H9 (cell line): ENCODE results near the gene SLCO3A1. TPM values are rescaled to one million over a fixed set of nuclear protein-coding genes. Genes with fewer than 3 reads are reported as not detected.

Experiments used
- DNase-seq: peaks from one replicate; pipeline ENCODE4 v3.0.0-alpha.2; 2017
- H2AFZ ChIP-seq: one replicate; pipeline ENCODE4 v1.6.1; 2013; ENCODE audit warnings: mild to moderate bottlenecking, low read length, control low read depth, moderate library complexity
- H2AK5ac ChIP-seq: 2 replicates; pipeline ENCODE4 v1.6.1; 2013; ENCODE audit warnings: low read length, control low read depth, mixed read lengths; ENCODE audit not compliant: insufficient read length
- H2BK120ac ChIP-seq: one replicate; pipeline ENCODE4 v1.6.1; 2013; ENCODE audit warnings: low read depth, mild to moderate bottlenecking, low read length, control low read depth, inconsistent platforms; ENCODE audit not compliant: poor library complexity, severe bottlenecking
- H2BK12ac ChIP-seq: 2 replicates; pipeline ENCODE4 v1.6.1; 2013; ENCODE audit warnings: low read length, control low read depth, mixed read lengths, low read depth; ENCODE audit not compliant: insufficient read length
- H2BK15ac ChIP-seq: 2 replicates; pipeline ENCODE4 v1.6.1; 2013; ENCODE audit warnings: low read depth, low read length, control low read depth
- H2BK20ac ChIP-seq: one replicate; pipeline ENCODE4 v1.6.1; 2013; ENCODE audit warnings: low read depth, mild to moderate bottlenecking, low read length, control low read depth, inconsistent platforms; ENCODE audit not compliant: poor library complexity, severe bottlenecking
- H2BK5ac ChIP-seq: 2 replicates; pipeline ENCODE4 v1.6.1; 2013; ENCODE audit warnings: low read length, control low read depth, mixed read lengths; ENCODE audit not compliant: insufficient read length
- H3K14ac ChIP-seq: 2 replicates; pipeline ENCODE4 v1.6.1; 2013; ENCODE audit warnings: low read length, control low read depth; ENCODE audit not compliant: insufficient read depth
- H3K18ac ChIP-seq: 2 replicates; pipeline ENCODE4 v1.6.1; 2013; ENCODE audit warnings: low read depth, mild to moderate bottlenecking, mixed read lengths, low read length, control low read depth; ENCODE audit not compliant: insufficient read length
- H3K23ac ChIP-seq: 2 replicates; pipeline ENCODE4 v1.6.1; 2013; ENCODE audit warnings: low read length, control low read depth, mixed read lengths, low read depth; ENCODE audit not compliant: insufficient read length
- H3K23me2 ChIP-seq: 2 replicates; pipeline ENCODE4 v1.6.1; 2013; ENCODE audit warnings: low read depth, mild to moderate bottlenecking, mixed read lengths, low read length, control low read depth; ENCODE audit not compliant: insufficient read length, poor library complexity, severe bottlenecking
- H3K27ac ChIP-seq: 2 replicates; pipeline ENCODE4 v1.5.1; 2013; ENCODE audit warnings: low read length, control low read depth, mixed read lengths, low read depth; ENCODE audit not compliant: insufficient read length
- H3K27me3 ChIP-seq: 2 replicates; pipeline ENCODE4 v1.6.1; 2013; ENCODE audit warnings: low read length, control low read depth, inconsistent platforms; ENCODE audit not compliant: insufficient read depth
- H3K4ac ChIP-seq: 2 replicates; pipeline ENCODE4 v1.6.1; 2013; ENCODE audit warnings: low read depth, mild to moderate bottlenecking, control low read depth, inconsistent platforms, low read length, moderate library complexity
- H3K4me1 ChIP-seq: 2 replicates; pipeline ENCODE4 v1.6.1; 2013; ENCODE audit warnings: low read length, control low read depth, inconsistent platforms; ENCODE audit not compliant: insufficient read depth
- H3K4me2 ChIP-seq: 2 replicates; pipeline ENCODE4 v1.6.1; 2013; ENCODE audit warnings: low read length, control low read depth, mixed read lengths; ENCODE audit not compliant: insufficient read length, insufficient read depth
- H3K56ac ChIP-seq: 2 replicates; pipeline ENCODE4 v1.6.1; 2013; ENCODE audit warnings: low read depth, mild to moderate bottlenecking, mixed read lengths, low read length, control low read depth; ENCODE audit not compliant: insufficient read length
- H3K79me1 ChIP-seq: 2 replicates; pipeline ENCODE4 v1.6.1; 2013; ENCODE audit warnings: low read depth, mild to moderate bottlenecking, moderate library complexity, low read length, control low read depth, inconsistent platforms; ENCODE audit not compliant: insufficient read depth, poor library complexity, severe bottlenecking
- H3K79me2 ChIP-seq: 2 replicates; pipeline ENCODE4 v1.6.1; 2013; ENCODE audit warnings: low read length, control low read depth, inconsistent platforms; ENCODE audit not compliant: insufficient read depth
- H3K9ac ChIP-seq: 2 replicates; pipeline ENCODE4 v1.6.1; 2013; ENCODE audit warnings: low read length, control low read depth, mixed read lengths; ENCODE audit not compliant: insufficient read length; ENCODE audit errors: extremely low read depth
- H3K9me3 ChIP-seq: one replicate; pipeline ENCODE4 v1.6.1; 2013; ENCODE audit warnings: low read depth, low read length, inconsistent platforms; ENCODE audit not compliant: control insufficient read depth
- H3T11ph ChIP-seq: one replicate; pipeline ENCODE4 v1.6.1; 2013; ENCODE audit warnings: mild to moderate bottlenecking, low read length, control low read depth, inconsistent platforms
- H4K20me1 ChIP-seq: one replicate; pipeline ENCODE4 v1.6.1; 2013; ENCODE audit not compliant: control insufficient read depth, insufficient read length, insufficient read depth
- H4K5ac ChIP-seq: 2 replicates; pipeline ENCODE4 v1.6.1; 2013; ENCODE audit warnings: low read depth, mild to moderate bottlenecking, mixed read lengths, low read length, control low read depth; ENCODE audit not compliant: insufficient read length
- H4K8ac ChIP-seq: replicated peaks from 2 replicates; pipeline ENCODE4 v1.6.1; 2013; ENCODE audit warnings: low read length, control low read depth, mixed read lengths, low read depth; ENCODE audit not compliant: insufficient read length
- H4K91ac ChIP-seq: 2 replicates; pipeline ENCODE4 v1.6.1; 2013; ENCODE audit warnings: low read depth, mild to moderate bottlenecking, moderate library complexity, mixed read lengths, low read length, control low read depth; ENCODE audit not compliant: insufficient read length
- H3K27ac Mint-ChIP-seq, 3 experiments: 2 replicates in 2 of 3; 3 replicates in 1 of 3; pipeline ENCODE4 v1.8.0; 2020 to 2021; ENCODE audit warnings: mixed read lengths in 3 of 3, mild to moderate bottlenecking in 1 of 3, moderate library complexity in 1 of 3
- H3K27me3 Mint-ChIP-seq: 2 replicates; pipeline ENCODE4 v1.8.0; 2021; ENCODE audit warnings: low read depth, mild to moderate bottlenecking, moderate library complexity, mixed read lengths
- H3K36me3 Mint-ChIP-seq, 3 experiments: 2 replicates in 2 of 3; 3 replicates in 1 of 3; pipeline ENCODE4 v1.8.0; 2020 to 2021; ENCODE audit warnings: low read depth in 3 of 3, mixed read lengths in 3 of 3; ENCODE audit not compliant: insufficient read depth in 1 of 3
- H3K4me1 Mint-ChIP-seq, 2 experiments: 2 replicates each; pipeline ENCODE4 v1.8.0; 2020; ENCODE audit warnings: mixed read lengths in 2 of 2
- H3K4me3 Mint-ChIP-seq, 2 experiments: 2 replicates in 1 of 2; 3 replicates in 1 of 2; pipeline ENCODE4 v1.8.0; 2020 to 2021; ENCODE audit warnings: mild to moderate bottlenecking in 2 of 2, mixed read lengths in 2 of 2, moderate library complexity in 1 of 2
- H3K9me3 Mint-ChIP-seq, 2 experiments: 2 replicates in 1 of 2; 3 replicates in 1 of 2; pipeline ENCODE4 v1.8.0; 2020; ENCODE audit warnings: mild to moderate bottlenecking in 2 of 2, mixed read lengths in 2 of 2, moderate library complexity in 1 of 2
- WGBS: extraction: QIAGEN DNeasy Blood & Tissue Kit; methylation state at CpG from one replicate; pipeline ENCODE4 v1.1.7; 2013; ENCODE audit warnings: missing lambda C conversion rate, low lambda C conversion rate, mixed read lengths; ENCODE audit not compliant: insufficient read length; ENCODE audit errors: extremely low coverage; 5-methylcytosine and 5-hydroxymethylcytosine counted together
- total RNA-seq: library from RNA; stranded (reverse); gene quantifications from 2 replicates; pipeline ENCODE4 v1.2.1, GENCODE V29; 2021
- TF ChIP-seq, protein P1 (sequence below): fragments of 200-600 bp; sonication (generic); conservative IDR thresholded peaks from 3 replicates; pipeline ENCODE4 v1.8.0; 2021; ENCODE audit warnings: antibody characterized with exemption, mild to moderate bottlenecking

The SLCO3A1 gene
- total RNA-seq, 1 experiment from 2014 or later = 9.4 TPM

DNA sequence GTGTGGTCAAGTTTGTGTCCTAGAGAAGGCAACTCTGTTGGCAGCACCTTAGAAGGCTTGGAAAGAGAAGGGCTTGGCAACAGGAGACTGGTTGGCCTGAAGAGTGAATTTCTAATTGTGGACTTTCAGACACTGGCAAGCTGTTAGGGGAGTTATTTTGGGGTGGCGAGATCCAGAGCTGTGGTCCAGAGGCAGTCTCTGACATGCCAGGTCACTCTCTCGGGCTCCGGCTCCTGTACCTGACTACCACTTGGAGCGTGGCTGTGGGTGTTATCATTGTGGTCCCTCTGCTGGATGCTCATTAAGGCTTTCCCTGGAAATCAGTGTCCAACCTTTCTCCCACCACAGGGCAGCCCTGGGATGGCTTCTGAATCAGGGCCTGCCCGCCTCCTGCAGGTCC lies 209.0 kb downstream of the SLCO3A1 start:
- Histone ChIP-seq H3T11ph (no peak overlapping the region), H3K14ac (no peak overlapping the region), H2BK12ac (no peak overlapping the region), H4K5ac (no peak overlapping the region), H2BK120ac (no peak overlapping the region), H3K27ac (no peak overlapping the region), H3K79me2 (no peaks in the 10 kb centered on the region), H2AK5ac (no peak overlapping the region), H3K27me3 (no peaks in the 10 kb centered on the region), H2AFZ (no peak overlapping the region), H2BK15ac (no peak overlapping the region; the same call in 1 of the 2 replicates), H3K9me3 (no peaks in the 10 kb centered on the region), H3K18ac (no peak overlapping the region), H2BK20ac (no peak overlapping the region), H4K8ac (no peak overlapping the region), H3K4me2 (no peak overlapping the region), H3K4me1 (no peaks in the 10 kb centered on the region), H3K4ac (no peak overlapping the region), H2BK5ac (no peak overlapping the region), H3K56ac (no peak overlapping the region), H3K23ac (no peak overlapping the region), H3K9ac (no peak overlapping the region), H3K23me2 (no peaks in the 10 kb centered on the region), H4K20me1 (no peaks in the 10 kb centered on the region), H3K79me1 (no peaks in the 10 kb centered on the region), H4K91ac (no peak overlapping the region)
- H3K27ac Mint-ChIP-seq = no peak overlapping the region; a peak in 1 of 7 replicates
- no CpG with 5 or more reads among the region's 5 CpGs for WGBS
- no peaks in the 10 kb centered on the region; a peak in 1 of 7 replicates for H3K36me3 Mint-ChIP-seq
- TF ChIP-seq, protein P1, sequence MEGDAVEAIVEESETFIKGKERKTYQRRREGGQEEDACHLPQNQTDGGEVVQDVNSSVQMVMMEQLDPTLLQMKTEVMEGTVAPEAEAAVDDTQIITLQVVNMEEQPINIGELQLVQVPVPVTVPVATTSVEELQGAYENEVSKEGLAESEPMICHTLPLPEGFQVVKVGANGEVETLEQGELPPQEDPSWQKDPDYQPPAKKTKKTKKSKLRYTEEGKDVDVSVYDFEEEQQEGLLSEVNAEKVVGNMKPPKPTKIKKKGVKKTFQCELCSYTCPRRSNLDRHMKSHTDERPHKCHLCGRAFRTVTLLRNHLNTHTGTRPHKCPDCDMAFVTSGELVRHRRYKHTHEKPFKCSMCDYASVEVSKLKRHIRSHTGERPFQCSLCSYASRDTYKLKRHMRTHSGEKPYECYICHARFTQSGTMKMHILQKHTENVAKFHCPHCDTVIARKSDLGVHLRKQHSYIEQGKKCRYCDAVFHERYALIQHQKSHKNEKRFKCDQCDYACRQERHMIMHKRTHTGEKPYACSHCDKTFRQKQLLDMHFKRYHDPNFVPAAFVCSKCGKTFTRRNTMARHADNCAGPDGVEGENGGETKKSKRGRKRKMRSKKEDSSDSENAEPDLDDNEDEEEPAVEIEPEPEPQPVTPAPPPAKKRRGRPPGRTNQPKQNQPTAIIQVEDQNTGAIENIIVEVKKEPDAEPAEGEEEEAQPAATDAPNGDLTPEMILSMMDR = 0 out of 3 replicates have a peak, but pooled peaks have one; percentile 9
- H3K27me3 Mint-ChIP-seq = no peaks in the 10 kb centered on the region
- no peaks in the 10 kb centered on the region for H3K9me3 Mint-ChIP-seq
- no peak overlapping the region for H3K4me3 Mint-ChIP-seq
- DNase-seq = no peak
- no peaks in the 10 kb centered on the region; a peak in 2 of 4 replicates for H3K4me1 Mint-ChIP-seq
